Measurements from ENCODE around the gene PPFIBP2.

DNA sequence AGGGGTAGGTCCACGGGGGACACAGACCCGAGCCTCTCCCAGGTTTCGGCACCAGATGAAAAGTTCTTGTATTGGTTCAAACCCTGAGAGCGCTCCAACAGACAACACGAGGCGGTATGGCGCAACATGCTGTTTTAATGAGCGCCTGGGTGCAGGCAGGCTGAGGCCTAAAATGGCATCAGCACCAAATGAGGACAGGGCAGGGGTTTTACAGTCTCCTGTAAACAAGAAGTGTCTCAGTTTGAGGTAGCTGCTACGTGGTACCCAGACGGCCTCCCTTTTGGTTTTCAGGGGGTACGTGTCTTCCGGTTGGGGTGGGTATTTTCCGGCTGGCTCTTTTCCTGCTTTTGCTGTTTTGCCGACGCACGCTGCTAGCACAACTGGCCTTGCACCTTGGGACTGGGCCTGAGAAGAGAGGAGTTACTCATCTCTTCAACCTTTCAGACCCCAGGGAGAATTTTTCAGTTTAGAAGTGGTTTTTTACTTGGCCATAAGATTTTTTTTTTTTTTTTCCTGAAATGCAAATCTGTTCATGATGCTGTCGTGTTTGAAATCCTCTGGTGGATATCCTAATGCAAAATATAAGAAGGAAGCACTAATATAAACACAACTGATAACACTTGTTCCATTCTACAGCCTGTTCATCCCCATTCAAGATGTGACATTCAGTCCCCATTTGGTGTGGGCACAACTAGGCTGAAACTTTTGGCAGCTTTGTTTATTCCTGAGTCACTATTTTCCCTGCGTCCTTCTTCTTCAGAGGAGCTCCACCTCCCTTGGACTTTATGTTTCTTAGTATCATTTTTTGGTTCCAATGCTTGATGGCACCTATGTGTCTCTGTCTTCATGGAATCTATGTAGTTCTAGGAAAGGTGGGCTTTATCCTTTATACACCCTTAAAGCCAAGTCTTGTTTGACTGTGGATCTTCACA, 6.5 kb downstream of the PPFIBP2 start:
- TF ChIP-seq, protein P1, sequence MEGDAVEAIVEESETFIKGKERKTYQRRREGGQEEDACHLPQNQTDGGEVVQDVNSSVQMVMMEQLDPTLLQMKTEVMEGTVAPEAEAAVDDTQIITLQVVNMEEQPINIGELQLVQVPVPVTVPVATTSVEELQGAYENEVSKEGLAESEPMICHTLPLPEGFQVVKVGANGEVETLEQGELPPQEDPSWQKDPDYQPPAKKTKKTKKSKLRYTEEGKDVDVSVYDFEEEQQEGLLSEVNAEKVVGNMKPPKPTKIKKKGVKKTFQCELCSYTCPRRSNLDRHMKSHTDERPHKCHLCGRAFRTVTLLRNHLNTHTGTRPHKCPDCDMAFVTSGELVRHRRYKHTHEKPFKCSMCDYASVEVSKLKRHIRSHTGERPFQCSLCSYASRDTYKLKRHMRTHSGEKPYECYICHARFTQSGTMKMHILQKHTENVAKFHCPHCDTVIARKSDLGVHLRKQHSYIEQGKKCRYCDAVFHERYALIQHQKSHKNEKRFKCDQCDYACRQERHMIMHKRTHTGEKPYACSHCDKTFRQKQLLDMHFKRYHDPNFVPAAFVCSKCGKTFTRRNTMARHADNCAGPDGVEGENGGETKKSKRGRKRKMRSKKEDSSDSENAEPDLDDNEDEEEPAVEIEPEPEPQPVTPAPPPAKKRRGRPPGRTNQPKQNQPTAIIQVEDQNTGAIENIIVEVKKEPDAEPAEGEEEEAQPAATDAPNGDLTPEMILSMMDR (IDR thresholded peaks at IDR 0.05), result no peak
- TF ChIP-seq EZH2 (IDR thresholded peaks at IDR 0.05), result no peak

All from neural progenitor cell (in vitro differentiated cells).